ENCODE measurements around the gene KCNMA1. TPM values are rescaled to one million over a fixed set of nuclear protein-coding genes. Genes with fewer than 3 reads are reported as not detected.

KCNMA1 gene
- total RNA-seq, 3 donors from 2014 or later (not counting 1 experiment from before 2014, with no cell fraction given) = 0.40 to 1.8 (median 0.63) TPM

DNA sequence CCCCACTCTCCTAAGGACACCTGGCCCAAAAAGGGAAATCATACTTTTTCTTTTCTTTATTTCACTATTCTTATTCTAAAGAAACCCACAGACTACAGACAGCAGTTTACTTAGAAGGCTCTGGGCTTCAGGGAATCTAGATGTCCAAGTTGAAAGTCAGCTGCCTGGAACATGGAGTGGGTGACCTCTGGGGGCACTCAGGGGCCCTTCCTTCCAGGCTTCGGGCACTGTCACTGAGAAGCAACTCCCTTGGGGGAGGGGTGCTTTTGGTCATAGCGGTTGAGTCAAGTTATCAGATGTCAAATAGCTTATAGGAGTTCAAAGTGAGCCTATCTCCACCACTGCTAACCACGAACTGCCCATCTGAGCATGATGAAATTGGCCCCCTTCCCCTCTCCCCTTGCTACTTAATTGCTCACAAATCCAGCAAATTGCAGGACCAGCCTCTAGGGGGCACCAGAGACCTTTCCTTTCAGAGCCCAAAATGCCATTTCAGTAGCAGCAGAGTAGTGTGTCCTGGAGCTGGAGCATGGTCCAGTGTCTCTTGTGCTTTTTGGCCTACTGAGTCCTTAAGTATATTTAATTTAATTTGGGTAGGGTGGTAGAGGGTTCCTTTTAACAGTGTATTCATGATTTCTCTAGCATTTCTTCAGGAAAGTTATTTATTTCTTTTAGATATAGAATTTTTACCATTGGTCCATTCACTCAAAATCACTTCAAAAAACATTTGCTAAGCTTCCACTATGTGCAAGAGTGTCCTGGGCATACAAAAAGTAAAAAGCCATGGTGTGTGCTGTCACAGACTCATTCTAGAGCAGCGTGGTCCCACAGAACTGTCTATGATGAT, 463.8 kb downstream of the KCNMA1 start:
- H3K9me3 ChIP-seq (ENCODE audit: control insufficient read depth, insufficient read depth, low read length) = no peaks in the 10 kb centered on the region
- WGBS (ENCODE audit: insufficient coverage) = 22% methylated on average over 4 of the region's 4 CpGs
- no peaks in the 10 kb centered on the region for H3K9me3 Mint-ChIP-seq

DNA sequence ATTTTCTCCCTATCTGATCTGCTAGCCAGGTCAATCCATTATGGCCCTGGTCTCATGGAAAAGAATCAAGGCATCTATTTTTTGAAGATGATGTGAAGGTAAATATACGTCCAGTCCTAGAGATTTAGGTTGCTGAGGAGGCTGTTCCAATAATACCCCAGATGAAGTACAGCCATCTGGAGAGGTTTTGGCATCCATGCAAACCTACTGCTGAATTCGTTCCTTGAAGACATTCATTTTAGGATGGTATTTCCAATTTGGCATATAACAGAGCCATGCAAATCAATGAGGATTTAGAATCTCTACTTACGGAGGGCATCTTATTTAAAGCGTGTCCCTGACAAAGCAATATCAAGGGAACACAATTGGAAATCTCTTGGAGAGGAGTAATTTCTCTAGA, 465.5 kb downstream of the KCNMA1 start:
- no peaks in the 10 kb centered on the region for H3K4me1 ChIP-seq (ENCODE audit: control insufficient read depth, insufficient read depth, low read length)
- Mint-ChIP-seq H3K4me3 (no peak overlapping the region), H3K27me3 (ENCODE audit: low read depth in 2 of 2) (peaks cover 11 to 14% of the 10 kb centered on the region in 2 donors), H3K36me3 (no peaks in the 10 kb centered on the region), H3K9me3 (no peaks in the 10 kb centered on the region), H3K4me1 (no peaks in the 10 kb centered on the region), H3K27ac (no peak overlapping the region)
- DNase-seq = no peak
- H3K27ac ChIP-seq (ENCODE audit: low read length) = no peak overlapping the region
- no peaks in the 10 kb centered on the region for H3K36me3 ChIP-seq (ENCODE audit: control insufficient read depth, insufficient read depth, low read length)
- intact Hi-C loops (cut with micrococcal nuclease) = loop anchor here (5.0 kb wide), 1 partner anchor 80 kb away; no protein-coding TSS in a partner anchor
- WGBS (ENCODE audit: insufficient coverage) = 87% methylated on average over 4 of the region's 4 CpGs
- no peaks in the 10 kb centered on the region for H3K27me3 ChIP-seq (ENCODE audit: control insufficient read depth, insufficient read depth, low read length)
- no peak for ATAC-seq
- H3K4me3 ChIP-seq (ENCODE audit: low read length) = no peak overlapping the region
- TF ChIP-seq, protein P1, sequence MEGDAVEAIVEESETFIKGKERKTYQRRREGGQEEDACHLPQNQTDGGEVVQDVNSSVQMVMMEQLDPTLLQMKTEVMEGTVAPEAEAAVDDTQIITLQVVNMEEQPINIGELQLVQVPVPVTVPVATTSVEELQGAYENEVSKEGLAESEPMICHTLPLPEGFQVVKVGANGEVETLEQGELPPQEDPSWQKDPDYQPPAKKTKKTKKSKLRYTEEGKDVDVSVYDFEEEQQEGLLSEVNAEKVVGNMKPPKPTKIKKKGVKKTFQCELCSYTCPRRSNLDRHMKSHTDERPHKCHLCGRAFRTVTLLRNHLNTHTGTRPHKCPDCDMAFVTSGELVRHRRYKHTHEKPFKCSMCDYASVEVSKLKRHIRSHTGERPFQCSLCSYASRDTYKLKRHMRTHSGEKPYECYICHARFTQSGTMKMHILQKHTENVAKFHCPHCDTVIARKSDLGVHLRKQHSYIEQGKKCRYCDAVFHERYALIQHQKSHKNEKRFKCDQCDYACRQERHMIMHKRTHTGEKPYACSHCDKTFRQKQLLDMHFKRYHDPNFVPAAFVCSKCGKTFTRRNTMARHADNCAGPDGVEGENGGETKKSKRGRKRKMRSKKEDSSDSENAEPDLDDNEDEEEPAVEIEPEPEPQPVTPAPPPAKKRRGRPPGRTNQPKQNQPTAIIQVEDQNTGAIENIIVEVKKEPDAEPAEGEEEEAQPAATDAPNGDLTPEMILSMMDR (IDR thresholded peaks at IDR 0.05) = no peak
- H3K9me3 ChIP-seq (ENCODE audit: control insufficient read depth, insufficient read depth, low read length) = no peaks in the 10 kb centered on the region

More for the DNA sequence above, 463.8 kb downstream of the KCNMA1 start:
- Mint-ChIP-seq H3K36me3 (no peaks in the 10 kb centered on the region), H3K27ac (no peak overlapping the region), H3K4me3 (no peak overlapping the region), H3K4me1 (no peaks in the 10 kb centered on the region), H3K27me3 (ENCODE audit: low read depth in 2 of 2) (peaks cover 3 to 10% of the 10 kb centered on the region in 2 donors)
- Histone ChIP-seq H3K27ac (ENCODE audit: low read length) (no peak overlapping the region), H3K27me3 (ENCODE audit: control insufficient read depth, insufficient read depth, low read length) (no peaks in the 10 kb centered on the region), H3K36me3 (ENCODE audit: control insufficient read depth, insufficient read depth, low read length) (no peaks in the 10 kb centered on the region), H3K4me3 (ENCODE audit: low read length) (no peak overlapping the region), H3K4me1 (ENCODE audit: control insufficient read depth, insufficient read depth, low read length) (no peaks in the 10 kb centered on the region)
- intact Hi-C loops (cut with micrococcal nuclease) = loop anchor here (1.0 to 5.0 kb wide), 3 partner anchors 78 to 537 kb away; no protein-coding TSS in a partner anchor
- TF ChIP-seq, protein P1 (IDR thresholded peaks at IDR 0.05) = peak; percentile 97
- DNase-seq = peak; percentile 63 to 81
- ATAC-seq = peak; percentile 68 to 81 (median 79)

DNA sequence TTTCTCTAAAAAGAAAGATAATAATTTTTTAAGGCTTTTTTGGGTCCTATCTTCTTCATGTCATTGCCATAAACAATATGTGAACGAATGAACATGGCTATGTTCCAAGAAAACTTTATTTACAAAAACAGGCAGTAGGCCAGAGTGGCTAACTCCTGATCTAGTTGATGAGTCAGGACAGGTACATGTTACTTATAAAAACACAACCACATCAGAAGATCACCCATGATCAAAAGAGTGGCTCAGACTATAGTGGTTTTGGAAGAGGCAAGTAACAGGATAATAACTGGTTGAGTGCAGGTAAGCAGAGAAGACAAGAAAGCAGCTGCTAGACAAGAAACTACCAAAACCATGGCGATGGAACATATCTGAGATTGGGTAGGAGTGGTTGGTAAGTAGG, 468.7 kb downstream of the KCNMA1 start:
- ATAC-seq (no peak), DNase-seq (no peak)
- peaks cover 3% of the 10 kb centered on the region for H3K4me1 ChIP-seq (ENCODE audit: control insufficient read depth, insufficient read depth, low read length)
- H3K27me3 ChIP-seq (ENCODE audit: control insufficient read depth, insufficient read depth, low read length) = no peaks in the 10 kb centered on the region
- TF ChIP-seq, protein P1 (IDR thresholded peaks at IDR 0.05) = no peak
- no CpG with 5 or more reads among the region's 2 CpGs for WGBS (ENCODE audit: insufficient coverage)
- Mint-ChIP-seq H3K27ac (no peak overlapping the region), H3K36me3 (peaks cover 6% of the 10 kb centered on the region), H3K4me3 (no peak overlapping the region), H3K9me3 (no peaks in the 10 kb centered on the region), H3K4me1 (peaks cover 5 to 6% of the 10 kb centered on the region in 2 donors), H3K27me3 (ENCODE audit: low read depth in 2 of 2) (peaks cover 28 to 40% of the 10 kb centered on the region in 2 donors)
- intact Hi-C loops (cut with micrococcal nuclease) = no loop called here
- no peak overlapping the region for H3K4me3 ChIP-seq (ENCODE audit: low read length)
- no peaks in the 10 kb centered on the region for H3K9me3 ChIP-seq (ENCODE audit: control insufficient read depth, insufficient read depth, low read length)
- no peak overlapping the region for H3K27ac ChIP-seq (ENCODE audit: low read length)
- H3K36me3 ChIP-seq (ENCODE audit: control insufficient read depth, insufficient read depth, low read length) = no peaks in the 10 kb centered on the region
